Esophagus (tissue), 2 donors: ENCODE measurements around the gene MICOS13. TPM values are rescaled to one million over a fixed set of nuclear protein-coding genes. Genes with fewer than 3 reads are reported as not detected.
"Not testable (repeated sequence)": the region's sequence is repeated elsewhere in the genome, so short reads cannot be mapped to it uniquely, and the experiment has no call there.

Experiments
- H3K27ac ChIP-seq, 2 donors: one replicate each; pipeline ENCODE4 v1.5.1; 2013; ENCODE audit warnings: low read depth in 2 of 2, mild to moderate bottlenecking in 2 of 2, inconsistent platforms in 1 of 2, low read length in 1 of 2, moderate library complexity in 1 of 2
- H3K27me3 ChIP-seq, 2 donors: one replicate each; pipeline ENCODE4 v1.6.1; 2013; ENCODE audit warnings: low read length in 2 of 2, control low read depth in 1 of 2, mild to moderate bottlenecking in 1 of 2; ENCODE audit not compliant: insufficient read depth in 2 of 2, control insufficient read depth in 1 of 2
- H3K36me3 ChIP-seq, 2 donors: one replicate each; pipeline ENCODE4 v1.6.1; 2013; ENCODE audit warnings: low read length in 1 of 2; ENCODE audit not compliant: control insufficient read depth in 2 of 2, insufficient read depth in 2 of 2
- H3K4me1 ChIP-seq, 2 donors: one replicate each; pipeline ENCODE4 v1.6.1; 2013; ENCODE audit warnings: low read length in 1 of 2; ENCODE audit not compliant: control insufficient read depth in 2 of 2, insufficient read depth in 2 of 2
- H3K4me3 ChIP-seq, 2 donors: one replicate each; pipeline ENCODE4 v1.5.1; 2013; ENCODE audit warnings: low read length in 2 of 2, mild to moderate bottlenecking in 2 of 2, low read depth in 1 of 2, moderate library complexity in 1 of 2
- H3K9me3 ChIP-seq, 2 donors: one replicate each; pipeline ENCODE4 v1.6.1; 2013; ENCODE audit warnings: mild to moderate bottlenecking in 2 of 2, low read depth in 1 of 2, low read length in 1 of 2, moderate library complexity in 1 of 2; ENCODE audit not compliant: control insufficient read depth in 2 of 2, insufficient read depth in 1 of 2
- WGBS, 2 donors: extraction: QIAGEN DNeasy Blood & Tissue Kit; methylation state at CpG; one replicate each; pipeline ENCODE4 v1.1.7; 2013; 5-methylcytosine and 5-hydroxymethylcytosine counted together
- polyA plus RNA-seq, 2 donors: library from polyadenylated mRNA; stranded (reverse); fragments of 200-250 nt; gene quantifications; one replicate each; pipeline ENCODE4 v1.2.3, GENCODE V29; 2013
- donor health status: healthy with polysubstance abuse.
- donor health status: Bipolar disorder and iron deficiency.

Gene MICOS13
- polyA plus RNA-seq, 2 donors: 86.8 to 104 TPM

GRCh38 chr19:5694167-5694955, 14.0 kb upstream of the MICOS13 start:
- Histone ChIP-seq H3K4me1 (peaks cover 0 to 12% of the 10 kb centered on the region in 2 donors), H3K4me3 (no peak overlapping the region), H3K27me3 (no peaks in the 10 kb centered on the region), H3K9me3 (no peaks in the 10 kb centered on the region), H3K36me3 (peaks cover 25 to 69% of the 10 kb centered on the region in 2 donors), H3K27ac (no peak overlapping the region)
- WGBS, 2 donors: 90 to 91% methylated on average over 40 to 45 of the region's 45 CpGs

GRCh38 chr19:5693195-5694166, 13.2 kb upstream of the MICOS13 start:
- Histone ChIP-seq H3K4me3 (no peak overlapping the region), H3K27ac (no peak overlapping the region)

GRCh38 chr19:5692723-5693194, 12.4 kb upstream of the MICOS13 start:
- Histone ChIP-seq H3K9me3 (no peaks in the 10 kb centered on the region), H3K4me1 (peaks cover 0 to 13% of the 10 kb centered on the region in 2 donors), H3K27ac (no peak overlapping the region), H3K27me3 (no peaks in the 10 kb centered on the region), H3K4me3 (no peak overlapping the region), H3K36me3 (peaks cover 18 to 57% of the 10 kb centered on the region in 2 donors)
- WGBS, 2 donors: 68 to 74% methylated on average over 7 of the region's 7 CpGs

More at GRCh38 chr19:5693195-5694166, 13.2 kb upstream of the MICOS13 start:
- Histone ChIP-seq H3K4me1 (peaks cover 0 to 12% of the 10 kb centered on the region in 2 donors), H3K36me3 (peaks cover 19 to 61% of the 10 kb centered on the region in 2 donors), H3K9me3 (no peaks in the 10 kb centered on the region), H3K27me3 (no peaks in the 10 kb centered on the region)
- WGBS, 2 donors: 76 to 78% methylated on average over 38 to 39 of the region's 39 CpGs

GRCh38 chr19:5691822-5692722, 11.8 kb upstream of the MICOS13 start:
- Histone ChIP-seq H3K4me1 (peaks cover 0 to 19% of the 10 kb centered on the region in 2 donors), H3K27ac (peak overlapping the region; percentile 95 to 97), H3K36me3 (peaks cover 18 to 56% of the 10 kb centered on the region in 2 donors), H3K4me3 (peak overlapping the region; percentile 36 to 82), H3K9me3 (no peaks in the 10 kb centered on the region), H3K27me3 (no peaks in the 10 kb centered on the region)
- WGBS, 2 donors: 36 to 41% methylated on average over 42 of the region's 42 CpGs

GRCh38 chr19:5690955-5691821, 10.9 kb upstream of the MICOS13 start:
- Histone ChIP-seq H3K4me3 (peak overlapping the region; percentile 82 to 98), H3K36me3 (peaks cover 15 to 47% of the 10 kb centered on the region in 2 donors), H3K27ac (peak overlapping the region; percentile 95 to 97), H3K4me1 (peaks cover 2 to 19% of the 10 kb centered on the region in 2 donors), H3K27me3 (no peaks in the 10 kb centered on the region), H3K9me3 (no peaks in the 10 kb centered on the region)
- 2 to 3% methylated on average over 54 of the region's 54 CpGs for WGBS, 2 donors

- no peaks in the 10 kb centered on the region for H3K27me3 ChIP-seq
These were observed 10.0 kb upstream of the MICOS13 start, which contains the start of gene RPL36 for GRCh38 chr19:5690125-5690954. Gene RPL36 (plus strand): TSS chr19:5690295. CDS start chr19:5690508, 213 bp downstream.

GRCh38 chr19:5688262-5688881, 8.1 kb upstream of the MICOS13 start:
- not testable (repeated sequence) for H3K27ac ChIP-seq, H3K4me3 ChIP-seq, H3K9me3 ChIP-seq, H3K27me3 ChIP-seq
- 93 to 95% methylated on average over 13 of the region's 13 CpGs for WGBS, 2 donors
- H3K36me3 ChIP-seq: peaks cover 7 to 19% of the 10 kb centered on the region in 2 donors
- H3K4me1 ChIP-seq: peaks cover 3 to 19% of the 10 kb centered on the region in 2 donors

More at GRCh38 chr19:5690125-5690954, 10.0 kb upstream of the MICOS13 start, which contains the start of gene RPL36:
- Histone ChIP-seq H3K27ac (peak within 1 kb of the TSS; percentile 95 to 97), H3K4me3 (peak within 1 kb of the TSS; percentile 82 to 98), H3K4me1 (peaks cover 3 to 19% of the 10 kb centered on the region in 2 donors), H3K9me3 (no peaks in the 10 kb centered on the region), H3K36me3 (peaks cover 11 to 39% of the 10 kb centered on the region in 2 donors)
- WGBS, 2 donors: 0 to 1% methylated on average over 73 of the region's 73 CpGs
